LoVo (cell line): ENCODE measurements around the gene TLCD3B.
"Not testable (repeated sequence)": the region's sequence is repeated elsewhere in the genome, so short reads cannot be mapped to it uniquely, and the experiment has no call there.

Experiments used
- DNase-seq: peaks from one replicate; pipeline ENCODE4 v3.0.0-alpha.2; 2016; ENCODE audit warnings: low spot score

Gene TLCD3B

DNA sequence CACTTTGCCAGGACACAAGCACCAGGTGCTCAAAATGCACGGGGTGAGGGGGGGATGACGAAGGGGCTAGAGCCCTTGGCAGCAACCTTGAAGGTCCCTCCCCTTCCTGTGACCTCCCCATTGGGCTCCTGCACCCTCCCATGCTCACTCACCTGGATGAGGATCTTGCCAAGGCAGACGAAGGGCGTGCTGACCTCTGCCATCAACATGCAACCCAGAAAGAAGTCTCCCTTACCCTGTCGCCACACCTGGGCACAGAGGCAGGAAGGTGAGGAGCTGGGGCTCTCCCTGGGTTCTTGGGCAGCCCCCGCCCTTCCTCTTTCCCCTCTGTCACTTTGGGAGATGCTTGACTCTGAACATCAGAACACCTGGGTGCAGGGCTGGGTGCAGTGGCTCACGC lies 5.5 kb downstream of the TLCD3B start:
- DNase-seq, result no peak

GRCh38 chr16:30025156-30025555 lies 5.9 kb downstream of the TLCD3B start:
- no peak for DNase-seq

GRCh38 chr16:30024451-30024850 lies 6.6 kb downstream of the TLCD3B start:
- no peak for DNase-seq

DNA sequence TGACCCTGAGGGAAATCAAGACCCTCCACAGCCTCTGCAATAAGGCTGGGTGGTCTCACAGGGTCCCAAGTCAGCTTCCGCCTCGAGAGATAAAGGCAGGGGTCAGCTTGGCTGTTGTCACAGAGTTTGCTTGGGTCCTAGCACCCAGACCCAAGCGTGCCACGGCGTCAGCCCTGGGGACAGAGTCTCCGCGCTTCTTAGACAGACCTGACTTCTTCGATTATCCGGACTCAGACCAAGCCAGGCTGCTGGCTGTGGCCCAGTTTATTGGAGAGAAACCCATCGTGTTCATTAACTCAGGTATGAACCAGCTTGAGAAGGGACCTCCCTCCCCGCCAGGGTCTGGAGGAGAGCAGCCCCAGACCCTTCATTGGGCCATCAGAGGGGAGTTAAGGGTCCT lies 7.5 kb downstream of the TLCD3B start:
- DNase-seq, result no peak

- no peak for DNase-seq
Observed at GRCh38 chr16:30022887-30023286, 8.2 kb downstream of the TLCD3B start, which contains the start of gene C16orf92. TSS of gene C16orf92 (plus strand) at chr16:30023198. CDS start at chr16:30023341, 143 bp downstream.

GRCh38 chr16:30018731-30019158 lies 12.3 kb downstream of the TLCD3B start:
- no peak for DNase-seq

- not testable (repeated sequence) for DNase-seq
Observed at GRCh38 chr16:30017937-30018336, 13.1 kb downstream of the TLCD3B start.

DNA sequence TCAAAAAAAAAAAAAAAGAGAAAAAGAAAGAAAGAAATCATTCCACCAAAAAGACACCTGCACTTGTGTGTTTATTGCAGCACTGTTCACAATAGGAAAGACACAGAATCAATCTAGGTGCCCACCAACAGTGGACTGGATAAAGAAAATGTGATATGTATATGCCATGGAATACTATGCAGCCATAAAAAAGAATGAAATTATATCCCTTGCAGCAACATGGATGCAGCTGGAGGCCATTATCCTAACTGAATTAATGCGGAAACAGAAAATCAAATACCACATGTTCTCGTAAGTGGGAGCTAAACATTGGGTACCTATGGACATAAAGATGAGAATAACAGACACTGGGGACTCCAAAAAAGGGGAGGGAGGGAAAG lies 13.8 kb downstream of the TLCD3B start:
- DNase-seq, result no peak

DNA sequence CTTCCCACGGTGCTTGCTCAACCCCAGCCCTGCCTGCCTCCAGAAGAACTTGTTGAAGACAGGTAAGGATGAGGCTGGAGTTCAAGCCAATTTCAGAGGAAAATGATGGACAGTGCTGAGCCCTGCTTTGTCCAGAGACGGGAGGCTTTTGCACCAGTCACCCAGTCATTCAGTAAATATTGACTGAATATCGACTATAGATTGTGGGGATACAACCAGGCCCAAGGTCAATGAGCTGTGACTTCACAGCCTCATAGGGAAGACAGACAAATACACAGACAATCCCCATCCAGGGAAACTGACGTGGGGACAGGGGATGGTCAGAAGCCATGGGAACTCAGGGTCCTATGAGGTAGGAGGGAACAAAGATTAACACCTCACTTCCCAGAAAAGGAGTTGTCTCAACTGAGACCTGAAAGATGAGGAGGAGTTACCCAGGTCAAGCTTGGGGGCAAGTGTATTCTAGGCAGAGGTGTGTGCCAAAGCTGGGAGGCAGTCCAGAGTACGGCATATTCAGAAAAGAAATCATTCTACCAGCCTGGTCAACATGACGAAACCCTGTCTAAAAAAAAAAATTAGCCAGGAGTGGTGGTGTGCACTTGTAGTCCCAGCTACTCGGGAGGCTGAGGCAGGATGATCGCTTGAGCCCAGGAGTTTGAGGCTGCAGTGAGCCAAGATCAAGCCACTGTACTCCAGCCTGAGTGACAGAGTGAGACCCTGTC lies 14.4 kb downstream of the TLCD3B start:
- DNase-seq, result no peak

DNA sequence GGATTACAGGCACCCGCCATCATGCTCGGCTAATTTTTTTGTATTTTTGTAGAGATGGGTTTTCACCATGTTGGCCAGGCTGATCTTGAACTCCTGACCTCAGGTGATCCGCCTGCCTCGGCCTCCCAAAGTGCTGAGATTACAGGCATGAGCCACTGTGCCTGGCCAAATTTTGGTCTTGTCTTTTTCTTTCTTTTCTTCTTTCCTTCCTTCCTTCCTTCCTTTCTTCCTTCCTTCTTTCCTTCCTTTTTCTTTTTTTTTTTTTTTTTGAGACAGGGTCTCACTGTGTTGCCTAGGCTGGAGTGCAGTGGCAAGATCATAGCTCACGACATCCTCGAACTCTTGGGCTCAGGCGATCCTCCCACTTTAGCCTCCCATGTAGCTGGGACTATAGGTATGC lies 15.6 kb downstream of the TLCD3B start:
- DNase-seq, result not testable (repeated sequence)

DNA sequence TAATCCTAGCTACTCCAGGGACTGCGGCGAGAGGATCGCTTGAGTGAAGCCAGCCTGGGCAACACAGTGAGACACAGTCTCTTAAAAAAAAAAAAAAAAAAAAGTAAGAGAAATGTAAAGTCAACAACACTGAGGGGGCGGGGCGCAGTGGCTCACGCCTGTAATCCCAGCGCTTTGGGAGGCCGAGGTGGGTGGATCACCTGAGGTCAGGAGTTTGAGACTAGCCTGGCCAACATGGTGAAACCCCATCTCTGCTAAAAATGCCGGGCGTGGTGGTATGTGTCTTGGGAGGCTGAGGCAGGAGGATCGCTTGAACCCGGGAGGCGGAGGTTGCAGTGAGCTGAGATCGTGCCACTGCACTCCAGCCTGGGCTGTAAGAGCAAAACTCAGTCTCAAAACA lies 18.5 kb downstream of the TLCD3B start:
- not testable (repeated sequence) for DNase-seq

DNA sequence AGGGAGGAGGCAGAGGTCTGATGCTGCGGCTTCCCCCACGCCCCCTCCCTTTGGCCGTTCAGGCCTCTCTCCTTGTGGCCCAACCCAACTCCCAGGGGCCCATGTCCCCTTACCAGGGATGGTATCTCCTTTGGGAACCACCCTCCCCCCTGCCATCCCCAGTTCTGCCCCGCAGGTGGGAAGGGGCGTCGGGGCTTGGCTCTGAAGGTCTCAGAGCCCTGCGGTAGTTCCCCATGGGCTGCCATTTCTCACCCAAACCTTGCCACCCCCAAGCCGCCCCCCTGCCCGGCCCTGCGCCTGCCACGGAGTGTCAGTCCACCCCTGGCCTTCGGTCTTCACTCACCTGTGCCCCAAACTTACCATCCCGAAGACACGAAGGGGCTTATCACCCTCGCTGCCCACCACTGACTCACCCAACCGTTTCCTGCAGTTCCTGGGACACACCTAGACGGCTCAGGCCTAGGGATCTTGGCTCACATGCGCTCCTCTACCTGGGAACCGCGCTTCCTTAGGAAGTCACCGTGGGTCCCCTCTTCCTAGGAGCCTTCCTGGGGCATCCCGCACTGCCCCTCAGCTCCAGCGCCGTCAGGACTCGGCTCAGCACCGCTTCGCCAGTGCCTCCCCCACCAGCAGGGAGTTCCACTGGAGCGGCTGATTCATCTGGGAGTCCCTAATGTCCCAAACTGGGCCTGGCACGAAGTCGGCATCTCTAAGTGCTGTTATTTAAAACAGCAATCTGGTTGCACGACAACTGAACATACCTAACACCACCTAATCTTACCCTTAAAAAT lies 19.2 kb downstream of the TLCD3B start:
- DNase-seq, result no peak

- no peak for DNase-seq
Observed at GRCh38 chr16:30010844-30011713, 20.0 kb downstream of the TLCD3B start, which contains the start of gene DOC2A. TSS of gene DOC2A (minus strand) at chr16:30011027. CDS start at chr16:30010222, 805 bp downstream.

GRCh38 chr16:30009990-30010843 lies 20.9 kb downstream of the TLCD3B start:
- DNase-seq, result no peak

GRCh38 chr16:30009085-30009862 lies 21.8 kb downstream of the TLCD3B start:
- DNase-seq, result no peak

DNA sequence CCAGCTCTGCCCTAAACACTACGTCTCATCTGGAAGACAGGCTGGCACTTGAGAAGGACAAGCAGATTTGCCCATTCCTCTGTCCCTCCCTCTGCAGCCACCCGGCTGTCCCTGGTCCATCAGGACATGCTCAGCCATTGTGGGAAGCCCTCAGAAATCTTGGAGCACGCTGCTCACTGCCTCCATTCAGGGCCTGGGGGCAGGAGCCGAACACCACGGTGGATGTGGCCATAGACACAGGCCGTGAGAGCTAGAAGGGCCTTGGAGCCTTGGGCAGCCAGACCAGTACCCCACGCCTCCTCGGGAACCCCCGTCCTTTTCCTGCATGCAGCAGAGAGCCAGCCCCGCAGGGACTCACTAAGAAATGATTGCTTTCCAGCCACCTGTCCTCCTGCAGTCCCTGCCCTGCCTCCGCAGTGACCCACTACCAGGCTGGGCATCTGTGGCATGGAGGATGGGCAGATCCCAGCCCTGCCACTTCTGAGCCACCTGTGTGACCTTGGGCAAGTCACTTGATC lies 23.6 kb downstream of the TLCD3B start:
- no peak for DNase-seq

DNA sequence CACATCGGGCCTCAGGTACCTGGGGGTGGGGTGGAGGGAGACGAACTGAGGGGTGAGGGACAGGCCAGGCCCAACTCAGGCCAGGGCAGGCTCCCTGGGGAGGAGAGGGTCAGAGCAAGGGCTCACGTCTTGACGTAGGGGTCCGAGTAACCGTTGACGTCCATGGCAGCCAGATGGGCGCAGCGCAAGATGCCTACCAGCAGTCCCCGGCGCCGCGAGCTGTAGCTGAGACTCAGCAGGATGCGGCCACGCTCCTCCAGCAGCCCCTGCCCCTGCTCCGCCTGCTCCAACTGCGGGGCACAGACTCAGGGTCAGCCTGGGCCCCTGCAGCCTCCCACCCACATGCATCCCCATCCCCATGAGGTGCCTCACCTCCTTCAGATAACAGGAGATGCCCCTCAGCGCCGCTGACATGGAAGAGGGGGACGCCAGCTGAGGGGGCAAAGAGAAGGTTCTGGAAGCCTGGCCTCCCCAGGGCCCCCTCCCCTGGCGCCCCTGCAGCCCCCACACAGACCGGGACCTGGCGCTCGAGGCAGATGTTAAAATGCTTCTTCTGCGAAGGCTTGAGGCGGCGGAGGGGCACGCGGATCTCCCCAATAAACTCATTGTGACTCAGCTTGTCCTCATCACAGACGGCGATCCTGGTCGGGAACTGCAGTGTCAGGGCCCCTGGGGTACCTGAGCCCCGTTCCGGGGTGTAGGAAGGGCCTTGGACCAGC lies 24.3 kb downstream of the TLCD3B start:
- DNase-seq, result no peak

DNA sequence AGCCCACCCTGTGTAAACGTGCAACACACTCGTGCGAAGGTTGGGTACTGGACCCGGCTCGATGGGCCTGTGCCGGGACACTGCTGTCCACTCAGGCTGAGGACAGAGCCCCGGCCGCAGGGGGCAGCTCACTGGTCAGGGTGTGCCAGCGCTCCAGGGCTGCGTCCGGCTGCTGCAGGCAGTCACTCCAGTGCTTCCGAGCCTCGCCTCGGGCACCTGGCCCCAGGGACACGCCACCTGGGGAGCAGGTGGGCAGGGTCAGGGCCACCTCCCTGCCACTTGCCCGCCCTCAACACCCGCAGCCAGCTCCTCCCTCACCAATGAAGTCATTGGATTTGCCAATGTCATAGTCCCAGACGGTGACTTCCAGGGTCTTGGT lies 25.0 kb downstream of the TLCD3B start:
- no peak for DNase-seq

DNA sequence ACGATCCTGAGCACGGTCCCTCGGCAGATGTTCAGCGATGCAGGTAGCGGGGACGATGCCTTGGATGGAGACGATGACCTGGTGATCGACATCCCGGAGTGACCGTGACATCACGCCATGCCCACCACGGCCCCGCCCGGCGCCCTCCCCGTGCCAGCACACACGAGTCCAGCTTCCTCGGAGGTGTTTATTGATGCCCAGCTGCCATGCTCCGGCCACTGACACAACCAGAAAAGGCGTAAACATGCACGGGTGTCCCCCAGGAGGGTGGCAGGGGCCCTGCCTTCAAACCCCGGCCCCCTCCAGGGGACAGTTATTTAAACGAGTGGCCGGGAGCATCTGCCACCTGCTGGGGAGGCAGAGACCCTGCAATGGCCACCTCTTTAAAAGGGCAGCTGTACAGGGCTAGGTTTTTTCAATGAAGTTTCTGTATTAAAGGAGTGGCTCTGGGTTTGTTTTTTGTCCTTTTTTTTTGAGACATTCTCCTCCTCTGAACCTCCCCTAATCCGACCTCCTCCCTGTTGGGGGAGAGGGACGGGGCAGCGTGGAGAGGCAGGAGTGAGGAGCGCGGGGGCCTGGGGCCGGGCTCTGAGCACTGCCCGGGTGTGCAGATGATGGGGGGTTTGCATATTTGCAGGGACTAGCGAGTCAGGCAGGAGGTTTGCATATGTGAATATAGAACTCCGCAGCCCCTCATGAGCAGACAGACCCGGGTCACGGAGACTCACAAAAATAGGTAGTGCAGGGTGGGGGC lies 25.6 kb downstream of the TLCD3B start:
- peak; percentile 42 for DNase-seq
